GF-D8 (cell line): ENCODE data around the gene RBM15B.
A peak's percentile ranks its signal among the peaks of the same experiment; 100 is the strongest.

Experiments used
- DNase-seq: peaks from one replicate; lab custom pipeline; 2025; lab: John Stamatoyannopoulos, UW

RBM15B gene

GRCh38 chr3:51392355-51393133 lies 1.5 kb downstream of the RBM15B start:
- no peak for DNase-seq

GRCh38 chr3:51393134-51393495 lies 2.0 kb downstream of the RBM15B start:
- DNase-seq, result no peak

GRCh38 chr3:51393564-51393963 lies 2.5 kb downstream of the RBM15B start:
- no peak for DNase-seq

DNA sequence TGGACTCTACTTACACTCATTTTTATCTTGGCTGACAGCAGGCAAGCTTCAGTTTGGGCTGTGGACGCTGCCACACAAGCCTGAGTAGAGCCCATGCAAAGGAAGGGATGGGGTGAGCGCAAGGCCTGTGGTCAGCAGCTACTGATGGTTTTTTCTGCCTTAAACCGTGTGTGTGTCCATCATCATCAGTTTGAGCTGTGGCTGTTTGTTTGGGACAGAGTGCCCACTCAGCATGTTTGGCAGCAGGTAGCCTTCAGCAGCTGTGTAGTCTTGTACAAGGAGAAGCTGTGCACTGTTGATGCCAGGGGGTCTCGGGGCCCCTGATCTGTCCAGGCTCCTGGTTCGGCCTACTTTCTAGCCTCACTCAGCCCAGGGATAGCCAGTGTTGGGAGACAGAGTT lies 3.5 kb downstream of the RBM15B start:
- no peak for DNase-seq

GRCh38 chr3:51395493-51396213 lies 4.6 kb downstream of the RBM15B start:
- DNase-seq, result no peak

- DNase-seq, result no peak
Measured at GRCh38 chr3:51396401-51396800, 5.3 kb downstream of the RBM15B start.

DNA sequence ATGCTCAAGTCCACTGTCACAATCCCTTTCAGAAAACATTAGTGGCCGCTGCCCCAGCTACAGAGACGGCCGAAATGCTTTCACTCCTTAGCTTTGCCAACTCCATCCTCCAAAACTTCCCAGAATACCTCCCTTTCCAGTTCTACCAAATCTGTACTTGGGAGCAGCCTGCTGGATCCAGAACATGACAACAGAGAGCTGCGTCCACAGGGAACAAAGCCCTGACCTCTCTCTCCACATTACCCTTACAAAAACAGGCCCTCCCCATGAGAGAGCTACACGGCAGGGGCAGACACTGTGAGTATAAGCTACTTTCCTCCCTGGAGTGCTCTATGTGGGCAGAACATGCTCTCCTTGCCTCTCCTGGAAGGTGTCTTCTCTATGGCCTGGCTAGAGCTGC lies 6.3 kb downstream of the RBM15B start:
- DNase-seq, result no peak

GRCh38 chr3:51398595-51399310 lies 7.7 kb downstream of the RBM15B start:
- no peak for DNase-seq

GRCh38 chr3:51400166-51400565 lies 9.1 kb downstream of the RBM15B start:
- no peak for DNase-seq

GRCh38 chr3:51401735-51402134 lies 10.7 kb downstream of the RBM15B start:
- DNase-seq, result peak; percentile 13

- DNase-seq, result no peak
Measured at GRCh38 chr3:51403675-51404074, 12.6 kb downstream of the RBM15B start.

GRCh38 chr3:51408021-51408420 lies 16.9 kb downstream of the RBM15B start:
- DNase-seq, result no peak

DNA sequence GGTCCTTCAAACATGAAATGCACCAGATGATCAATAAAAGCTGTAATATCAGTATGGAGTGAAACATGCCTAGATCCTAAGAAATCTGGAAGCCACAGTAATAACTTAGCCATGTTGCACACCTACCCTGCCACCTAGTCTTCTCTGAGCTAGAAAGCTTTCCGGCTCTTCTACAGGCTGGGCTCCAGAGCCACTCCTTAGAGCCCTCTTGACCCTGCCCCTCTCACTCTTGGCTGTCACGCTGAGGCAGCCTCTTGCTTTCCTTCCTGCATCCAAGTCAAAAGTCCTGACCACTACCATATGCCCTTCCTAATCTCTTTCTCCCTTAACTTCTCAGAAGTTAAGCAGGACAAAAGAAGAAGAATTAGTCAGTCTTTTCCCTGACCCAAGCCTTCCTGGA lies 17.7 kb downstream of the RBM15B start:
- no peak for DNase-seq

- DNase-seq, result no peak
Measured at GRCh38 chr3:51422211-51422610, 31.1 kb downstream of the RBM15B start.

GRCh38 chr3:51426921-51427320 lies 35.8 kb downstream of the RBM15B start:
- DNase-seq, result no peak

DNA sequence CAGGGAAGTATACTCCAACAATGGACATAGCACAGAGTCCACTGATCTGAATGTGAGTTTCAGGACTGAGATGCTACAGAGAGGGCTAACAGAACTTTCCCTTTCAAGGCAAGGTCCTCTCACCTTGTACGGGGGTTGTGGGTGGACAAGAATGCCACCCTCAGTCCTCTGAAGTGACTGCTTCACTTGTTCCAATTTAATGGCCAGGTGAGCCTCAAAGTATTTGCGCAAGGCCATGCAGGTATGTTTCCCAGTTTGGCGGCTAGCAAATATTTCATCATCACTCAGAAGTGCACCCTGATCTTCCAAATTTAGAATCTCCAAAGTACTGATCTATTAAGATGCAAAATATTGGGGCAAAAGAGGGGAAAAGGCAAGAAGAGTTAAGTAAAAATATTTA lies 38.1 kb downstream of the RBM15B start:
- DNase-seq, result no peak

DNA sequence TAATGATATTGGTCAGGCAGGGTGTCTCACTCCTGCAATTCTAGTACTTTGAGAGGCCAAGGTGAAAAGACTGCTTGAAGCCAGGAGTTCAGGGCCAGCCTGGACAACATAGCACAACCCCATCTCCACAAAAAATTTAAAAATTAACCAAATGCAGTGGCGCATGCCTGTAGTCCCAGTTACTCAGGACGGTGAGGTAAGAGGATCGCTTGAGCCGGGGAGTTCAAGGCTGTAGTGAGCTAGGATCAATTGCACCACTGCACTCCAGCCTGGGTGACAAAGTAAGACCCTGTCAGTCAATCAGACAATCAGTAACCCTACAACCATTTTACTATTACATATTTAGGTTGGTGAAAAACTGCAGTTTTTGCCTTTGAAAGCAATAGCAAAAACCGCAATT lies 43.0 kb downstream of the RBM15B start:
- DNase-seq, result no peak

GRCh38 chr3:51434746-51435327 lies 43.8 kb downstream of the RBM15B start:
- DNase-seq, result peak; percentile 12

DNA sequence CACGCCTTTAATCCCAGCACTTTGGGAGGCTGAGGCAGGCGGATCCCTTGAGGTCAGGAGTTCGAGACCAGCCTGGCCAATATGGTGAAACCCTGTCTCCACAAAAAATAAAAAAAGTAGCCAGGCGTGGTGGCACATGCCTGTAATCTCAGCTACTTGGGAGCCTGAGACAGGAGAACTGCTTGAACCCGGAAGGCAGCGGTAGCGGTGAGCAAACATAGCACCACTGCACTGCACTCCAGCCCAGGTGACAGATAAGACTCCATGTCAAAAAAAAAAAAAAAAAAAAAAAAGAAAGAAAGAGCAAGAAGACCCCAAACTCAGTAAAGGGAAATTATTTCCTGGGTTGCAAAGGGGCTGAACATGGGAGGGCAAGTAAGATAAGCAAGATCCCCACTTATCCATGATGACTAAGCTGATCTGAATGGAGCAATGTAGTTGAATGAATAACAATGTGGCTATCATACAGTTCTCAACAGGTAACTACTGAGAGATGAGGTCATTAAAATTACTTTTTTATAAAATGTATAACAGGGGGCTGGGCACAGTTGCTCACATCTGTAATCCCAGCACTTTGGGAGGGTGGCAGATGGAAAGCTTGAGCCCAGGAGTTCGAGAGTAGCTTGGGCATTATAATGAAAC lies 46.0 kb downstream of the RBM15B start:
- no peak for DNase-seq

DNA sequence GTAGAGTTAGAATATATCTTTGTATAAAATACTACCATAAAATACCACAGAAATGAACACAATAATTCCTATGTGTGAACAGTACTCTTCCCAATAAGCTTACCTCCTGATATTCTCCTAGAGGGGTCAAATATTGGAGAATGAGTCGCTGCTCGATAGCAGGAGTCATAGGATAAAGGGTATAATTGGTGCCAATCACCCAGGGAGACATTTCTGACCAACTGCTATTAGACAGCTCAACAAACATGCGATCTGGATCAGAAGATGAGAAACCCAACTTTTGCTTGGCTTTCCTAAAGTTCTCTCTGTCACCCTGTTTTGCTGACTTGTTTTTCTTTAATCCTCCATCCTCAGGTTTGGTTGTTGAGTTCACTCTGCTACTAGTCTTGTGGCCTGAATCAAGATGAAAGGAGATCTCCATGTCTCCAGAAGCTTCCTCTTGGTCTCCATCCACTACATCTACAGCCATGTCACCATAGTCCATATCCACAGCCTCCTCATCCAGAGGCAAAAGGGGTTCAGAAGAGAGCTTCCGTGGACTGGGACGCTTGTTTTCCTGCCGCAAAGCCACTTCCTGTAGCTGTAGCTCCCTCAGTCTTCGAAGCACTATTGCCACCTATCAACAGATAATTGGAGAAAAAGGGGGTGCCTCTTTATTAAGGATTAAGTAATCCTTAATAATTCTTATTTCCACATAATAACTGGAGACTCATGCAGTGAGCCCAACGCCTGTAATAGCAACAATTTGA lies 50.4 kb downstream of the RBM15B start:
- no peak for DNase-seq

GRCh38 chr3:51445544-51446280 lies 54.6 kb downstream of the RBM15B start:
- no peak for DNase-seq
